HEK293T (cell line): ENCODE measurements around the gene PSMD5.

Experiments
- CTCF ChIA-PET: fragments of 350-600 bp; formaldehyde crosslinking; extraction: SDS; loops from one replicate; lab custom pipeline; 2021; ENCODE audit warnings: antibody characterized with exemption, inconsistent platforms; lab: Yijun Ruan, JAX
- POLR2A ChIA-PET: fragments of 350-600 bp; formaldehyde crosslinking; extraction: SDS; loops from one replicate; lab custom pipeline; 2020; ENCODE audit warnings: antibody characterized with exemption, inconsistent platforms; lab: Yijun Ruan, JAX
- DNase-seq: peaks from one replicate; pipeline ENCODE4 v3.0.0; 2012; ENCODE audit warnings: mixed read lengths; ENCODE audit errors: extremely low spot score
- ARNT ChIP-seq: fragments of 450-650 bp; IDR thresholded peaks from 2 replicates; pipeline ENCODE4 v1.6.1; 2017; ENCODE audit warnings: mild to moderate bottlenecking
- BHLHE40 ChIP-seq: fragments of 450-650 bp; IDR thresholded peaks from 2 replicates; pipeline ENCODE4 v1.6.1; 2016; ENCODE audit warnings: mild to moderate bottlenecking, moderate library complexity, borderline replicate concordance
- CTBP1 ChIP-seq: fragments of 450-650 bp; IDR thresholded peaks from 2 replicates; pipeline ENCODE4 v1.6.1; 2016; ENCODE audit warnings: borderline replicate concordance
- ELF4 ChIP-seq: fragments of 450-650 bp; IDR thresholded peaks from 2 replicates; pipeline ENCODE4 v1.6.1; 2017; ENCODE audit warnings: antibody characterized with exemption
- FOXA1 ChIP-seq: fragments of 450-650 bp; IDR thresholded peaks from 2 replicates; pipeline ENCODE4 v1.6.1; 2016; ENCODE audit warnings: mild to moderate bottlenecking
- FOXK2 ChIP-seq: fragments of 450-650 bp; IDR thresholded peaks from 2 replicates; pipeline ENCODE4 v1.6.1; 2016; ENCODE audit warnings: mild to moderate bottlenecking
- FOXM1 ChIP-seq: fragments of 450-650 bp; IDR thresholded peaks from 2 replicates; pipeline ENCODE4 v1.6.1; 2017; ENCODE audit warnings: mild to moderate bottlenecking, borderline replicate concordance
- HDGF ChIP-seq: fragments of 450-650 bp; IDR thresholded peaks from 2 replicates; pipeline ENCODE4 v1.6.1; 2017; ENCODE audit warnings: antibody characterized with exemption, borderline replicate concordance
- L3MBTL2 ChIP-seq: fragments of 450-650 bp; conservative IDR thresholded peaks from 2 replicates; pipeline ENCODE4 v1.6.1; 2016; ENCODE audit warnings: mild to moderate bottlenecking
- LEF1 ChIP-seq: fragments of 450-650 bp; IDR thresholded peaks from 2 replicates; pipeline ENCODE4 v1.6.1; 2017; ENCODE audit warnings: mild to moderate bottlenecking, borderline replicate concordance
- NFRKB ChIP-seq: fragments of 450-650 bp; IDR thresholded peaks from 2 replicates; pipeline ENCODE4 v1.6.1; 2016; ENCODE audit warnings: mild to moderate bottlenecking, moderate library complexity
- SP1 ChIP-seq: fragments of 450-650 bp; IDR thresholded peaks from 2 replicates; pipeline ENCODE4 v1.6.1; 2017
- SUZ12 ChIP-seq: fragments of 450-650 bp; IDR thresholded peaks from 2 replicates; pipeline ENCODE4 v1.6.1; 2016; ENCODE audit warnings: mild to moderate bottlenecking
- TARDBP ChIP-seq: fragments of 450-650 bp; IDR thresholded peaks from 2 replicates; pipeline ENCODE4 v1.6.1; 2016
- ZNF384 ChIP-seq: fragments of 450-650 bp; IDR thresholded peaks from 2 replicates; pipeline ENCODE4 v1.6.1; 2016
- TF ChIP-seq, protein P1 (sequence below): fragments of 450-650 bp; IDR thresholded peaks from 2 replicates; pipeline ENCODE4 v1.6.1; 2016

Gene PSMD5

DNA sequence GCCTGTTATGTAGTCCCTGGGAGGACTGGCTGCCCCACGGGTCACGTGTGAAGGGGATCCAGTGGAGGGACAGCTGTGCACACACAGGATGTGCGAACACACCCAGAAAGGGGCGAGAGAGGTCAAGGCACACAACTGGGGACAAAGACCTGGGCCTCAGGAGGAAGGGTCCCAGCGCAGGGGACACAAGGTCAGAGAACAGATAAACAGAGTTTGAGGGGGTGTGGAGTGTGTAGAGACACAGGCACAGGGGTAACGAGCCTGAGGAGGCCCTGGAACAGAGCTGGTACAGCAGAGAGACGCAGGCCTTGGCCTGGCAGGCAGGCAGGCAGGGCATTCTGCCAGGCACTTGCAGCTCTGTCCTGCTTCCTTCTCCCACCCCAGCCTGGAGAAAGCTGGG lies 14.8 kb upstream of the PSMD5 start:
- ChIA-PET POLR2A (interaction anchor here (1.0 kb wide), 1 partner anchor 15 kb away, joined by 3 read pairs; no protein-coding TSS in a partner anchor), CTCF (no interaction called here)
- no peak for DNase-seq
- TF ChIP-seq NFRKB: no peak
- no peak for TF ChIP-seq FOXA1
- TF ChIP-seq, protein P1, sequence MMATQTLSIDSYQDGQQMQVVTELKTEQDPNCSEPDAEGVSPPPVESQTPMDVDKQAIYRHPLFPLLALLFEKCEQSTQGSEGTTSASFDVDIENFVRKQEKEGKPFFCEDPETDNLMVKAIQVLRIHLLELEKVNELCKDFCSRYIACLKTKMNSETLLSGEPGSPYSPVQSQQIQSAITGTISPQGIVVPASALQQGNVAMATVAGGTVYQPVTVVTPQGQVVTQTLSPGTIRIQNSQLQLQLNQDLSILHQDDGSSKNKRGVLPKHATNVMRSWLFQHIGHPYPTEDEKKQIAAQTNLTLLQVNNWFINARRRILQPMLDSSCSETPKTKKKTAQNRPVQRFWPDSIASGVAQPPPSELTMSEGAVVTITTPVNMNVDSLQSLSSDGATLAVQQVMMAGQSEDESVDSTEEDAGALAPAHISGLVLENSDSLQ: no peak
- TF ChIP-seq HDGF: no peak

DNA sequence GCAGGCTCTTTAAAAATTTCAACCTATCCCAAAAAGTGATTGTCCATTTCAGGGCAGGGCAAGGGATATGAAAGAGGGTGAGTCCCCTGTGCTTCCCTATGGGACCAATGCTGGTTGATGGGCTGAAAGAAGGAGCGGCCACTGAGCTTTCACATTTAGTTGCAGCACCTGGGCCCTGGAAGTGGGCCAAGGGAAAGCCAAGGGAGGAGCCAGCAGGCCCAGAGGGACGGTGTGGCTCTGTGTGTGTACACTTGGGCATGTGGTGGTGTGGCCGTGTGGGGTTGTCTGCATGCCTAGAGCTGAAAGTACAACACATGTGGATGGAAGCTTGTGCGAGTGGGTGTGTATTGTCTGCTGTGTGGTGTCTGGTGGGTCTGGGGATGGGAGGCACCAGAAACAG lies 14.0 kb upstream of the PSMD5 start:
- ChIA-PET POLR2A (no interaction called here), CTCF (no interaction called here)
- no peak for DNase-seq
- no peak for TF ChIP-seq ARNT
- TF ChIP-seq NFRKB: no peak
- no peak for TF ChIP-seq SP1
- TF ChIP-seq FOXK2: no peak
- TF ChIP-seq L3MBTL2: no peak
- TF ChIP-seq TARDBP: no peak
- TF ChIP-seq, protein P1: no peak
- no peak for TF ChIP-seq ZNF384
- TF ChIP-seq ELF4: no peak
- no peak for TF ChIP-seq BHLHE40
- TF ChIP-seq HDGF: no peak
- TF ChIP-seq CTBP1: no peak
- no peak for TF ChIP-seq LEF1
- TF ChIP-seq SUZ12: no peak
- no peak for TF ChIP-seq FOXA1
- TF ChIP-seq FOXM1: no peak

GRCh38 chr9:120855827-120856670 lies 13.3 kb upstream of the PSMD5 start:
- POLR2A ChIA-PET: no interaction called here
- no peak for DNase-seq
- CTCF ChIA-PET: no interaction called here
- no peak for TF ChIP-seq FOXK2

GRCh38 chr9:120854596-120855327 lies 12.0 kb upstream of the PSMD5 start:
- no peak for TF ChIP-seq FOXM1
- no peak for TF ChIP-seq L3MBTL2
- no peak for TF ChIP-seq CTBP1
- TF ChIP-seq HDGF: no peak
- no peak for TF ChIP-seq TARDBP
- TF ChIP-seq NFRKB: no peak
- no peak for TF ChIP-seq SP1
- no peak for TF ChIP-seq BHLHE40
- no peak for TF ChIP-seq FOXK2
- no peak for TF ChIP-seq ELF4
- no peak for TF ChIP-seq ZNF384
- TF ChIP-seq LEF1: no peak
- TF ChIP-seq FOXA1: no peak
- no peak for TF ChIP-seq ARNT
- TF ChIP-seq, protein P1: no peak
- no peak for TF ChIP-seq SUZ12
- POLR2A ChIA-PET: no interaction called here
- CTCF ChIA-PET: no interaction called here
- no peak for DNase-seq

- ChIA-PET POLR2A (no interaction called here), CTCF (no interaction called here)
- TF ChIP-seq FOXK2: no peak
- no peak for TF ChIP-seq FOXM1
- DNase-seq: no peak
Observed at GRCh38 chr9:120853198-120853597, 10.5 kb upstream of the PSMD5 start.

GRCh38 chr9:120852240-120853010 lies 9.7 kb upstream of the PSMD5 start:
- TF ChIP-seq, protein P1: no peak
- TF ChIP-seq BHLHE40: no peak
- no peak for TF ChIP-seq HDGF
- no peak for TF ChIP-seq FOXM1
- no peak for TF ChIP-seq CTBP1
- no peak for TF ChIP-seq LEF1
- ChIA-PET POLR2A (no interaction called here), CTCF (interaction anchor here (0.5 kb wide), 1 partner anchor 239 kb away, joined by 3 read pairs; no protein-coding TSS in a partner anchor)
- no peak for DNase-seq
